K562 (cell line): ENCODE measurements around the gene TLE3. TPM values are rescaled to one million over a fixed set of nuclear protein-coding genes. Genes with fewer than 3 reads are reported as not detected.

Source experiments
- ATAC-seq: fragments of 200-7000 bp; cut with Tn5 transposase; 3 replicates; pipeline ENCODE4 v1.9.1; 2020; ENCODE audit warnings: moderate library complexity
- BruUV-seq: library from RNA; stranded (reverse); fragments of 400-500 nt; replicated peaks from 2 replicates; lab custom pipeline; 2021; lab: Mats Ljungman, UMichigan
- CTCF ChIA-PET: fragments of 300-600 bp; formaldehyde crosslinking; extraction: SDS; loops from one replicate; lab custom pipeline; 2021; ENCODE audit warnings: low intra/inter-chr PET ratio; lab: Yijun Ruan, JAX
- POLR2A ChIA-PET: fragments of 300-600, 350-650 bp; sonication (Branson Sonifier 250); formaldehyde crosslinking; extraction: SDS; loops from one replicate; lab custom pipeline; 2021; ENCODE audit warnings: antibody characterized with exemption, inconsistent platforms; lab: Yijun Ruan, JAX
- DNase-seq, 4 experiments: peaks; one replicate each; pipeline versions ENCODE4 v3.0.0 to v3.0.0-alpha.2; 2011 to 2018; ENCODE audit warnings: low spot score in 3 of 4, mixed read lengths in 3 of 4; ENCODE audit errors: extremely low read depth in 1 of 4
- FAIRE-seq: peaks from 2 replicates; lab custom pipeline; 2011; peaks lifted over from hg19 to GRCh38; lab: Jason Lieb, UNC
- H2AFZ ChIP-seq: 2 replicates; pipeline ENCODE4 v1.6.0; 2011; ENCODE audit warnings: low read depth, low read length, control low read depth, inconsistent platforms
- H3K27ac ChIP-seq: fragments of 200-600 bp; 3 replicates; pipeline ENCODE4 v1.8.0; 2011; ENCODE audit warnings: low read depth, mild to moderate bottlenecking, control low read depth, inconsistent platforms, low read length, moderate library complexity, mixed read lengths; ENCODE audit errors: extremely low read depth
- H3K27me3 ChIP-seq, 2 experiments: fragments of 300-600 bp in 1 of 2; 2 replicates in 1 of 2; 3 replicates in 1 of 2; pipeline versions ENCODE4 v1.6.0 to v1.8.0; 2011; ENCODE audit warnings: inconsistent platforms in 2 of 2, low read length in 2 of 2, mild to moderate bottlenecking in 1 of 2, mixed read lengths in 1 of 2, moderate library complexity in 1 of 2; ENCODE audit not compliant: control insufficient read depth in 2 of 2, insufficient read depth in 2 of 2
- H3K36me3 ChIP-seq: fragments of 300-600 bp; 3 replicates; pipeline ENCODE4 v1.8.0; 2011; ENCODE audit warnings: mild to moderate bottlenecking, low read length, inconsistent platforms; ENCODE audit not compliant: control insufficient read depth, insufficient read depth
- H3K4me1 ChIP-seq, 2 experiments: fragments of 200-600 bp in 1 of 2; replicated peaks in 1 of 2; 2 replicates in 1 of 2; 3 replicates in 1 of 2; pipeline versions ENCODE4 v1.5.1 to v1.8.0; 2011; ENCODE audit warnings: inconsistent platforms in 2 of 2, low read length in 2 of 2, mild to moderate bottlenecking in 1 of 2, mixed read lengths in 1 of 2, moderate library complexity in 1 of 2; ENCODE audit not compliant: control insufficient read depth in 2 of 2, insufficient read depth in 2 of 2
- H3K4me2 ChIP-seq: 2 replicates; pipeline ENCODE4 v1.6.1; 2011; ENCODE audit warnings: low read length, control low read depth, inconsistent platforms, mixed read lengths; ENCODE audit not compliant: insufficient read depth
- H3K4me3 ChIP-seq: fragments of 200-600 bp; sonication (generic), shearing (Covaris generic); 2 replicates; pipeline ENCODE4 v1.5.1; 2016; ENCODE audit warnings: control low read depth, inconsistent platforms
- H3K79me2 ChIP-seq: fragments of 200-600 bp; 3 replicates; pipeline ENCODE4 v1.8.0; 2011; ENCODE audit warnings: low read length, inconsistent platforms; ENCODE audit not compliant: control insufficient read depth, insufficient read depth
- H3K9ac ChIP-seq, 2 experiments: 2 replicates each; pipeline versions ENCODE4 v1.6.0 to v1.6.1; 2011; ENCODE audit warnings: low read depth in 2 of 2, low read length in 2 of 2, control low read depth in 1 of 2, inconsistent platforms in 1 of 2, mild to moderate bottlenecking in 1 of 2, mixed read lengths in 1 of 2; ENCODE audit not compliant: insufficient read depth in 1 of 2
- H3K9me1 ChIP-seq: one replicate; pipeline ENCODE4 v1.6.0; 2011; ENCODE audit warnings: inconsistent platforms, mild to moderate bottlenecking, low read length, moderate library complexity; ENCODE audit not compliant: control insufficient read depth, insufficient read depth
- H3K9me3 ChIP-seq: replicated peaks from 2 replicates; pipeline ENCODE4 v1.5.1; 2011; ENCODE audit warnings: low read depth, low read length, inconsistent platforms; ENCODE audit not compliant: control insufficient read depth, insufficient read depth
- H4K20me1 ChIP-seq: replicated peaks from 2 replicates; pipeline ENCODE4 v1.6.1; 2011; ENCODE audit warnings: low read length, inconsistent platforms, mixed read lengths; ENCODE audit not compliant: control insufficient read depth, insufficient read depth
- ETS2 ChIP-seq: IDR thresholded peaks from 2 replicates; pipeline ENCODE4 v1.6.1; 2016; ENCODE audit warnings: borderline replicate concordance, missing genetic modification characterization, mild to moderate bottlenecking, moderate library complexity, missing compliant biosample characterization; ENCODE audit not compliant: poor library complexity, severe bottlenecking
- L3MBTL2 ChIP-seq: fragments of 450-650 bp; IDR thresholded peaks from 2 replicates; pipeline ENCODE4 v1.6.1; 2016; ENCODE audit warnings: mild to moderate bottlenecking, moderate library complexity
- NFIC ChIP-seq: fragments of 450-650 bp; IDR thresholded peaks from 2 replicates; pipeline ENCODE4 v1.6.1; 2017; ENCODE audit warnings: mild to moderate bottlenecking, inconsistent platforms
- PCBP2 ChIP-seq: fragments of 200-400 bp; formaldehyde crosslinking; IDR thresholded peaks from 2 replicates; pipeline ENCODE4 v1.6.1; 2018; ENCODE audit warnings: low read length, low read depth, mild to moderate bottlenecking, moderate library complexity; ENCODE audit not compliant: poor library complexity, severe bottlenecking
- TCF7L2 ChIP-seq: fragments of 150-350 bp; IDR thresholded peaks from 2 replicates; pipeline ENCODE4 v1.6.1; 2016; ENCODE audit warnings: low read depth, mild to moderate bottlenecking, low read length, moderate library complexity
- ZNF780A ChIP-seq: fragments of 250-450 bp; sonication (Bioruptor Pico); IDR thresholded peaks from 2 replicates; pipeline ENCODE4 v1.5.0; 2021; ENCODE audit warnings: mild to moderate bottlenecking
- WGBS: fragments of 100-300 bp; shearing (Covaris generic); methylation state at CpG from one replicate; pipeline ENCODE4 v1.1.6; 2016; ENCODE audit warnings: low coverage, mixed read lengths; ENCODE audit not compliant: insufficient coverage; ENCODE audit errors: missing lambda C conversion rate; 5-methylcytosine and 5-hydroxymethylcytosine counted together
- in situ Hi-C: fragments of 300-500 bp; cut with MboI; formaldehyde crosslinking; loops from 4 replicates; pipeline ENCODE4 v1.15.0; 2018; ENCODE audit warnings: inconsistent platforms, mixed read lengths
- intact Hi-C: fragments of 100-400 bp; cut with micrococcal nuclease; formaldehyde crosslinking; loops from 2 replicates; pipeline ENCODE4 v1.14.2; 2022
- polyA plus RNA-seq, 8 experiments: library from polyadenylated mRNA; depleted of rRNA in 4 of 8; stranded (reverse) in 5 of 8; unstranded in 3 of 8; fragments of >200 nt; fragmentation: Nextera tagmentation in 2 of 8; fragmentation: Illumina TruSeq in 1 of 8; extraction: Ambion mirVana in 2 of 8; extraction: Trizol in 1 of 8; gene quantifications; 2 replicates each; pipeline versions ENCODE4 v1.2.1 to v1.2.3, GENCODE V29; 2011 to 2014; ENCODE audit warnings: inconsistent platforms in 1 of 8, missing spikeins in 1 of 8
- total RNA-seq, 7 experiments: library from RNA; depleted of rRNA in 6 of 7; stranded (reverse); fragments of >200 nt in 6 of 7; fragmentation: Illumina TruSeq in 2 of 7; extraction: Trizol in 2 of 7; gene quantifications; 2 replicates each; pipeline versions ENCODE4 v1.2.1 to v1.2.3, GENCODE V29; 2011 to 2021; ENCODE audit warnings: low replicate concordance in 1 of 7

TLE3 gene
- total and polyA plus RNA-seq, 9 of the 15 experiments (the other 6 are each of a cell fraction or from before 2014, with no cell fraction given) = 1.5 to 84.2 (median 14.1) TPM

- no peaks in the 10 kb centered on the region for H3K36me3 ChIP-seq
- no peak overlapping the region for H3K4me2 ChIP-seq
- in situ Hi-C loops = no loop called here
- H3K79me2 ChIP-seq = no peaks in the 10 kb centered on the region
- WGBS = 8% methylated on average over 16 of the region's 16 CpGs
- H3K27ac ChIP-seq = no peak overlapping the region
- intact Hi-C loops = no loop called here
- no peak for DNase-seq
- no peak for FAIRE-seq
- no peak for ATAC-seq
- H3K4me1 ChIP-seq = no peaks in the 10 kb centered on the region
- H3K9me1 ChIP-seq = no peaks in the 10 kb centered on the region
- ChIA-PET CTCF (no interaction called here), POLR2A (no interaction called here)
- no peak overlapping the region for H3K4me3 ChIP-seq
- H2AFZ ChIP-seq = no peak overlapping the region
- H3K27me3 ChIP-seq = peaks cover 23 to 36% of the 10 kb centered on the region in 2 experiments
- H4K20me1 ChIP-seq = 0 out of 2 replicates have a peak, but pooled peaks cover under 1% of the 10 kb centered on the region
- TF ChIP-seq ETS2 (tag) = no peak
- no peak for TF ChIP-seq TCF7L2
- TF ChIP-seq NFIC = peak; percentile 22; the same call in 1 of the 2 replicates
- TF ChIP-seq PCBP2 = no peak
- no peak for TF ChIP-seq ZNF780A (CRISPR knock-in tag)
- no peak for TF ChIP-seq L3MBTL2
- no peak overlapping the region for H3K9ac ChIP-seq
- H3K9me3 ChIP-seq = no peaks in the 10 kb centered on the region
- BruUV-seq = no TSS peak
Observed at GRCh38 chr15:70023769-70024491, 73.8 kb downstream of the TLE3 start.
